Gastrocnemius medialis (tissue), 4 donors: ENCODE results near the gene LPCAT1. TPM values are rescaled to one million over a fixed set of nuclear protein-coding genes. Genes with fewer than 3 reads are reported as not detected.

Experiments
- ATAC-seq, 2 donors: fragments of 150-250 bp; one replicate each; pipeline ENCODE4 v1.9.1; 2016
- DNase-seq, 2 donors: peaks; one replicate each; pipeline ENCODE4 v3.0.0-alpha.2; 2019
- H3K27ac ChIP-seq, 4 donors: fragments of 200-600 bp; sonication (generic); 1 replicate in 1 of 4; 2 replicates in 3 of 4; pipeline ENCODE4 v1.5.1; 2016 to 2018; ENCODE audit warnings: mild to moderate bottlenecking in 2 of 4, moderate library complexity in 1 of 4
- H3K27me3 ChIP-seq, 3 donors: fragments of 200-600 bp; sonication (generic) in 2 of 3; 1 replicate in 1 of 3; 2 replicates in 2 of 3; pipeline versions ENCODE4 v1.5.1 to v1.6.0; 2016 to 2019; ENCODE audit warnings: mild to moderate bottlenecking in 1 of 3, moderate library complexity in 1 of 3
- H3K36me3 ChIP-seq, 2 donors: fragments of 200-600 bp; sonication (generic) in 1 of 2; one replicate each; pipeline ENCODE4 v1.5.1; 2017 to 2018
- H3K4me1 ChIP-seq, 2 donors: fragments of 200-600 bp; sonication (generic) in 1 of 2; one replicate each; pipeline ENCODE4 v1.5.1; 2016 to 2017; ENCODE audit warnings: mild to moderate bottlenecking in 2 of 2
- H3K4me3 ChIP-seq, 4 donors: fragments of 200-600 bp; sonication (generic) in 3 of 4; 1 replicate in 1 of 4; 2 replicates in 3 of 4; pipeline ENCODE4 v1.5.1; 2016 to 2019; ENCODE audit warnings: mild to moderate bottlenecking in 2 of 4
- H3K9me3 ChIP-seq, 3 donors: fragments of 200-600 bp; sonication (generic) in 2 of 3; 1 replicate in 1 of 3; 2 replicates in 2 of 3; pipeline ENCODE4 v1.5.1; 2016 to 2019
- CTCF ChIP-seq, 5 experiments: fragments of 450-650 bp in 3 of 5; fragments of 200-600 bp in 2 of 5; sonication (generic) in 2 of 5; IDR thresholded peaks in 4 of 5; conservative IDR thresholded peaks in 1 of 5; 1 replicate in 4 of 5; 2 replicates in 1 of 5; pipeline ENCODE4 v1.5.1; 2016 to 2019; ENCODE audit warnings: antibody characterized with exemption in 5 of 5, mild to moderate bottlenecking in 3 of 5, moderate library complexity in 3 of 5
- POLR2A ChIP-seq, 2 donors: fragments of 450-650 bp; IDR thresholded peaks; one replicate each; pipeline ENCODE4 v1.6.1; 2017; ENCODE audit warnings: antibody characterized with exemption in 2 of 2, mild to moderate bottlenecking in 2 of 2, moderate library complexity in 2 of 2
- in situ Hi-C, 4 donors: fragments of 200-750 bp; cut with MboI; loops; one replicate each; pipeline versions ENCODE4 v1.15.0 to v1.8.0; 2017; ENCODE audit warnings: low sequenced_read_pairs in 4 of 4
- intact Hi-C: fragments of 100-400 bp; cut with DNase I; formaldehyde crosslinking; loops from one replicate; pipeline ENCODE4 v1.15.1; 2023; ENCODE audit warnings: low total_unique reads
- total RNA-seq, 4 donors: library from RNA; depleted of rRNA; stranded (reverse); fragments of >200 nt; gene quantifications; one replicate each; pipeline versions ENCODE4 v1.1.0 to v1.2.3, GENCODE V29; 2016

The LPCAT1 gene
- total RNA-seq, 4 donors from 2014 or later: 1.4 to 9.2 (median 4.2) TPM

- in situ Hi-C loops: no loop called here
- H3K9me3 ChIP-seq: no peaks in the 10 kb centered on the region
- DNase-seq (peak in 1 of 2 donors; percentile 1), ATAC-seq (no peak)
- H3K4me3 ChIP-seq: no peak overlapping the region
- H3K36me3 ChIP-seq: no peaks in the 10 kb centered on the region
- no peaks in the 10 kb centered on the region for H3K4me1 ChIP-seq
- no peaks in the 10 kb centered on the region for H3K27me3 ChIP-seq
- TF ChIP-seq POLR2A (IDR thresholded peaks at IDR 0.05) (no peak), CTCF (IDR thresholded peaks at IDR 0.05 in 4 of 5, conservative IDR thresholded peaks at IDR 0.05 in 1 of 5) (no peak)
- intact Hi-C loops: no loop called here
- H3K27ac ChIP-seq: no peak overlapping the region
Observed at GRCh38 chr5:1509346-1510085, 14.2 kb downstream of the LPCAT1 start.

- H3K27ac ChIP-seq: no peak overlapping the region
- no peaks in the 10 kb centered on the region for H3K27me3 ChIP-seq
- H3K4me3 ChIP-seq: no peak overlapping the region
- no peak for ATAC-seq
- no peak for TF ChIP-seq POLR2A (IDR thresholded peaks at IDR 0.05)
- TF ChIP-seq CTCF (IDR thresholded peaks at IDR 0.05 in 4 of 5, conservative IDR thresholded peaks at IDR 0.05 in 1 of 5): no peak
- peak in 1 of 2 donors; percentile 5 for DNase-seq
- no peaks in the 10 kb centered on the region for H3K9me3 ChIP-seq
- H3K4me1 ChIP-seq: no peaks in the 10 kb centered on the region
- in situ Hi-C loops (no loop called here), intact Hi-C loops (no loop called here)
- H3K36me3 ChIP-seq: no peaks in the 10 kb centered on the region
Observed at GRCh38 chr5:1508659-1509290, 15.0 kb downstream of the LPCAT1 start.

- DNase-seq (no peak), ATAC-seq (no peak)
- Histone ChIP-seq H3K9me3 (no peaks in the 10 kb centered on the region), H3K27ac (no peak overlapping the region), H3K4me1 (no peaks in the 10 kb centered on the region), H3K4me3 (no peak overlapping the region), H3K27me3 (no peaks in the 10 kb centered on the region), H3K36me3 (no peaks in the 10 kb centered on the region)
- TF ChIP-seq CTCF (IDR thresholded peaks at IDR 0.05 in 4 of 5, conservative IDR thresholded peaks at IDR 0.05 in 1 of 5): no peak
- no peak for TF ChIP-seq POLR2A (IDR thresholded peaks at IDR 0.05)
- intact Hi-C loops: no loop called here
- in situ Hi-C loops: no loop called here
Observed at GRCh38 chr5:1507961-1508658, 15.7 kb downstream of the LPCAT1 start.

GRCh38 chr5:1507457-1507856 is 16.3 kb downstream of the LPCAT1 start:
- Histone ChIP-seq H3K27me3 (no peaks in the 10 kb centered on the region), H3K27ac (no peak overlapping the region), H3K36me3 (no peaks in the 10 kb centered on the region), H3K4me1 (no peaks in the 10 kb centered on the region), H3K4me3 (no peak overlapping the region), H3K9me3 (no peaks in the 10 kb centered on the region)
- in situ Hi-C loops: no loop called here
- ATAC-seq (no peak), DNase-seq (no peak)
- intact Hi-C loops: no loop called here
- TF ChIP-seq CTCF (IDR thresholded peaks at IDR 0.05 in 4 of 5, conservative IDR thresholded peaks at IDR 0.05 in 1 of 5): no peak
- no peak for TF ChIP-seq POLR2A (IDR thresholded peaks at IDR 0.05)
